ENCODE results near the gene KLHDC8A. TPM values are rescaled to one million over a fixed set of nuclear protein-coding genes. Genes with fewer than 3 reads are reported as not detected.

The KLHDC8A gene
- total and polyA plus RNA-seq, 2 donors (not counting 3 experiments of a cell fraction or from before 2014, with no cell fraction given), result not detected

- dilution Hi-C loops (cut with MboI; ENCODE audit: extremely low pct_ligation_motif_present, low sequenced_read_pairs), result no loop called here
- H3K4me3 ChIP-seq (replicated peaks in 1 of 3; ENCODE audit: insufficient read depth in 1 of 3, low read depth in 1 of 3, low read length in 3 of 3), result no peak overlapping the region
- no peak overlapping the region for H2AFZ ChIP-seq (ENCODE audit: low read depth, low read length)
- H3K9me3 ChIP-seq (replicated peaks; ENCODE audit: control insufficient read depth, insufficient read depth, low read length), result no peaks in the 10 kb centered on the region
- H3K9ac ChIP-seq (replicated peaks; ENCODE audit: extremely low read depth, insufficient read depth, low read length), result no peak overlapping the region
- POLR2A ChIA-PET, result no interaction called here
- no peak overlapping the region for H3K4me2 ChIP-seq (ENCODE audit: insufficient read depth, low read length)
- peaks cover 33 to 44% of the 10 kb centered on the region in 2 experiments for H3K27me3 ChIP-seq (ENCODE audit: control insufficient read depth in 2 of 2, insufficient read depth in 2 of 2, low read length in 2 of 2)
- DNase-seq (ENCODE audit: low read depth, low spot score), result no peak
- H3K4me1 ChIP-seq (ENCODE audit: control insufficient read depth, extremely low read depth, insufficient read depth, low read length), result no peaks in the 10 kb centered on the region
- no peaks in the 10 kb centered on the region for H3K36me3 ChIP-seq (ENCODE audit: control insufficient read depth in 2 of 2, extremely low read depth in 1 of 2, insufficient read depth in 2 of 2, low read length in 2 of 2)
- H4K20me1 ChIP-seq (replicated peaks; ENCODE audit: control insufficient read depth, extremely low read depth, insufficient read depth, low read length), result no peaks in the 10 kb centered on the region
- no peak for TF ChIP-seq MAX (IDR thresholded peaks at IDR 0.05; ENCODE audit: insufficient read depth, insufficient read length)
- TF ChIP-seq JUN (IDR thresholded peaks at IDR 0.05; ENCODE audit: borderline replicate concordance, insufficient read depth, insufficient read length, low read depth), result no peak
- no peak for TF ChIP-seq GATA2 (IDR thresholded peaks at IDR 0.05; ENCODE audit: insufficient read depth, insufficient read length, low read depth, low read length)
- H3K79me2 ChIP-seq (ENCODE audit: control insufficient read depth, insufficient read depth, low read length), result no peaks in the 10 kb centered on the region
- BruUV-seq (replicated peaks), result no TSS peak
- no peaks in the 10 kb centered on the region for H3K9me1 ChIP-seq (replicated peaks; ENCODE audit: control insufficient read depth, extremely low read depth, insufficient read depth, low read length)
- CTCF ChIA-PET, result interaction anchor here (1.0 kb wide), 1 partner anchor 14 kb away, joined by 3 read pairs; no protein-coding TSS in a partner anchor
- intact Hi-C loops (cut with micrococcal nuclease), result no loop called here
- H3K27ac ChIP-seq (ENCODE audit: insufficient read depth, low read depth, low read length), result no peak overlapping the region
- no peak for FAIRE-seq
Measured at GRCh38 chr1:205340676-205341075, 16.0 kb downstream of the KLHDC8A start.

- intact Hi-C loops (cut with micrococcal nuclease), result no loop called here
- Histone ChIP-seq H3K9me1 (replicated peaks; ENCODE audit: control insufficient read depth, extremely low read depth, insufficient read depth, low read length) (no peaks in the 10 kb centered on the region), H3K27ac (ENCODE audit: insufficient read depth, low read depth, low read length) (no peak overlapping the region), H3K36me3 (ENCODE audit: control insufficient read depth in 2 of 2, extremely low read depth in 1 of 2, insufficient read depth in 2 of 2, low read length in 2 of 2) (no peaks in the 10 kb centered on the region), H3K4me3 (replicated peaks in 1 of 3; ENCODE audit: insufficient read depth in 1 of 3, low read depth in 1 of 3, low read length in 3 of 3) (no peak overlapping the region), H3K27me3 (ENCODE audit: control insufficient read depth in 2 of 2, insufficient read depth in 2 of 2, low read length in 2 of 2) (peaks cover 30 to 34% of the 10 kb centered on the region in 2 experiments), H3K79me2 (ENCODE audit: control insufficient read depth, insufficient read depth, low read length) (no peaks in the 10 kb centered on the region), H4K20me1 (replicated peaks; ENCODE audit: control insufficient read depth, extremely low read depth, insufficient read depth, low read length) (no peaks in the 10 kb centered on the region), H2AFZ (ENCODE audit: low read depth, low read length) (no peak overlapping the region), H3K4me1 (ENCODE audit: control insufficient read depth, extremely low read depth, insufficient read depth, low read length) (no peaks in the 10 kb centered on the region), H3K4me2 (ENCODE audit: insufficient read depth, low read length) (no peak overlapping the region), H3K9ac (replicated peaks; ENCODE audit: extremely low read depth, insufficient read depth, low read length) (no peak overlapping the region), H3K9me3 (replicated peaks; ENCODE audit: control insufficient read depth, insufficient read depth, low read length) (no peaks in the 10 kb centered on the region)
- CTCF ChIA-PET, result interaction anchor here (1.1 to 1.7 kb wide), 6 partner anchors 12 to 184 kb away, joined by 3 to 8 read pairs (median 6); no protein-coding TSS in a partner anchor
- FAIRE-seq, result no peak
- BruUV-seq (replicated peaks), result no TSS peak
- no peak for DNase-seq (ENCODE audit: low read depth, low spot score)
- no peak for TF ChIP-seq POLR2AphosphoS5 (IDR thresholded peaks at IDR 0.05; ENCODE audit: insufficient read depth, low read depth, low read length)
- TF ChIP-seq MAX (IDR thresholded peaks at IDR 0.05; ENCODE audit: insufficient read depth, insufficient read length), result no peak
- no peak for TF ChIP-seq CTCF (IDR thresholded peaks at IDR 0.05; ENCODE audit: extremely low read depth in 1 of 2, insufficient read depth in 1 of 2, low read depth in 1 of 2, low read length in 2 of 2)
- no peak for TF ChIP-seq MYC (IDR thresholded peaks at IDR 0.05; ENCODE audit: low read depth, low read length)
- no peak for TF ChIP-seq JUN (IDR thresholded peaks at IDR 0.05; ENCODE audit: borderline replicate concordance, insufficient read depth, insufficient read length, low read depth)
- TF ChIP-seq POLR2A (IDR thresholded peaks at IDR 0.05; ENCODE audit: low read depth, low read length), result no peak
- no peak for TF ChIP-seq EZH2 (IDR thresholded peaks at IDR 0.05; ENCODE audit: borderline replicate concordance, low read depth, low read length, severe bottlenecking)
- TF ChIP-seq FOS (IDR thresholded peaks at IDR 0.05; ENCODE audit: borderline replicate concordance, insufficient read depth, low read length), result no peak
- TF ChIP-seq GATA2 (IDR thresholded peaks at IDR 0.05; ENCODE audit: insufficient read depth, insufficient read length, low read depth, low read length), result no peak
- POLR2A ChIA-PET, result no interaction called here
- dilution Hi-C loops (cut with MboI; ENCODE audit: extremely low pct_ligation_motif_present, low sequenced_read_pairs), result no loop called here
Measured at GRCh38 chr1:205339717-205340116, 17.0 kb downstream of the KLHDC8A start.
